OCI-LY7 (cell line): Measurements from ENCODE around the gene FTCDNL1. TPM values are rescaled to one million over a fixed set of nuclear protein-coding genes. Genes with fewer than 3 reads are reported as not detected.

ENCODE experiments used
- BruUV-seq: library from RNA; stranded (reverse); fragments of 400-500 nt; replicated peaks from 2 replicates; lab custom pipeline; 2021; lab: Mats Ljungman, UMichigan
- CTCF ChIA-PET: fragments of 300-600 bp; sonication (Branson Sonifier 250); formaldehyde crosslinking; loops from one replicate; lab custom pipeline; 2022; ENCODE audit warnings: antibody characterized with exemption; ENCODE audit not compliant: unreplicated experiment; lab: Charles Lee
- POLR2A ChIA-PET: fragments of 300-600 bp; sonication (Branson Sonifier 250); formaldehyde crosslinking; loops from one replicate; lab custom pipeline; 2022; ENCODE audit warnings: antibody characterized with exemption; lab: Charles Lee
- DNase-seq: peaks from one replicate; pipeline ENCODE4 v3.0.0-alpha.2; 2015; ENCODE audit warnings: low spot score
- H2AFZ ChIP-seq: fragments of 200-600 bp; sonication (generic), shearing (Covaris generic); 2 replicates; pipeline ENCODE4 v1.6.1; 2014; ENCODE audit warnings: mild to moderate bottlenecking, antibody characterized with exemption, low read length, moderate library complexity
- H3K27ac ChIP-seq: fragments of 200-600 bp; sonication (generic); 2 replicates; pipeline ENCODE4 v1.5.1; 2014; ENCODE audit warnings: mixed run types, low read depth, mild to moderate bottlenecking, moderate library complexity, low read length, inconsistent platforms; ENCODE audit not compliant: poor library complexity, severe bottlenecking
- H3K36me3 ChIP-seq: fragments of 200-600 bp; sonication (generic); 2 replicates; pipeline ENCODE4 v1.6.1; 2014; ENCODE audit warnings: mild to moderate bottlenecking, antibody characterized with exemption, low read length, moderate library complexity, mixed read lengths; ENCODE audit not compliant: insufficient read depth
- H3K4me1 ChIP-seq: fragments of 200-600 bp; sonication (generic); 2 replicates; pipeline ENCODE4 v1.5.1; 2014; ENCODE audit warnings: mild to moderate bottlenecking, low read length; ENCODE audit not compliant: insufficient read depth, poor library complexity, severe bottlenecking
- H3K4me2 ChIP-seq: fragments of 200-600 bp; sonication (generic); 2 replicates; pipeline ENCODE4 v1.6.1; 2014; ENCODE audit warnings: mild to moderate bottlenecking, low read length
- H3K4me3 ChIP-seq: fragments of 200-600 bp; sonication (generic); 2 replicates; pipeline ENCODE4 v1.5.1; 2014; ENCODE audit warnings: mild to moderate bottlenecking, low read depth, low read length; ENCODE audit not compliant: poor library complexity, severe bottlenecking
- H3K79me2 ChIP-seq: fragments of 200-600 bp; sonication (generic); 2 replicates; pipeline ENCODE4 v1.6.1; 2016; ENCODE audit warnings: low read depth, mild to moderate bottlenecking, low read length, moderate library complexity, mixed read lengths; ENCODE audit not compliant: insufficient read depth
- H3K9me2 ChIP-seq: fragments of 200-600 bp; sonication (generic); 2 replicates; pipeline ENCODE4 v1.6.1; 2016; ENCODE audit warnings: mild to moderate bottlenecking, low read length, mixed read lengths; ENCODE audit not compliant: insufficient read depth
- H3K9me3 ChIP-seq: fragments of 200-600 bp; sonication (generic); 2 replicates; pipeline ENCODE4 v1.6.1; 2014; ENCODE audit warnings: mild to moderate bottlenecking, mixed run types, low read length, mixed read lengths
- H4K20me1 ChIP-seq: fragments of 200-600 bp; sonication (generic); 2 replicates; pipeline ENCODE4 v1.6.1; 2014; ENCODE audit warnings: mild to moderate bottlenecking, antibody characterized with exemption, low read length, moderate library complexity, mixed read lengths; ENCODE audit not compliant: insufficient read depth
- EZH2phosphoT487 ChIP-seq: fragments of 200-600 bp; sonication (generic); IDR thresholded peaks from 2 replicates; pipeline ENCODE4 v1.6.1; 2018; ENCODE audit warnings: low read depth, borderline replicate concordance, mild to moderate bottlenecking, mixed run types, antibody characterized with exemption, low read length, moderate library complexity, mixed read lengths
- intact Hi-C: fragments of 100-400 bp; cut with micrococcal nuclease; formaldehyde crosslinking; loops from one replicate; pipeline ENCODE4 v1.10.0; 2022; ENCODE audit not compliant: unreplicated experiment
- total RNA-seq, 2 experiments: library from RNA; depleted of rRNA in 1 of 2; stranded (reverse); fragments of >200 nt in 1 of 2; shearing (Covaris generic) in 1 of 2; gene quantifications; 2 replicates each; pipeline ENCODE4 v1.2.3, GENCODE V29; 2014 to 2022
- TF ChIP-seq, protein P1 (sequence below): fragments of 200-600 bp; sonication (generic); conservative IDR thresholded peaks from 2 replicates; pipeline ENCODE4 v1.5.1; 2014; ENCODE audit warnings: mild to moderate bottlenecking, antibody characterized with exemption, low read length, moderate library complexity, mixed read lengths

The FTCDNL1 gene
- total RNA-seq, 2 experiments from 2014 or later = 0.40 to 0.54 TPM

- intact Hi-C loops = loop anchor here (10.0 kb wide), 2 partner anchors 150 to 260 kb away; no protein-coding TSS in a partner anchor
- H3K27ac ChIP-seq = no peak overlapping the region
Observed at GRCh38 chr2:199744724-199745123, 106.3 kb downstream of the FTCDNL1 start.

DNA sequence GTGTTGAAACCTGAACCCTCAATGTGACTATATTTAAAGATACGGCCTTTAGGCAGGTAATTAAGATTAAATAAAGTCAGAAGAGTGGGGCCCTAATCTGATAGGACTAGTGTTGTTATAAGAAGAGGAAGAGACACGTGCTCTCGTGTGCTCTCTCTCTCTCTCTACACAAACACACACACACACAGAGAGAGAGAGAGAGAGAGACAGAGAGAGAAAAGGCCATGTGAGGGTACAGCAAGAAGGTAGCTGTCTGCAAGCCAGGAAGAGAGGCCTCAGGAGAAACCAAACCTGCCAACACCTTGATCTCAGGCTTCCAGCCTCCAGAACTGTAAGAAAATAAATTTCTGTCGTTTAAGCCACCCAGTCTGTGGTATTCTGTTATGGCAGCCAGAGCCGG lies 106.7 kb downstream of the FTCDNL1 start:
- BruUV-seq = no TSS peak
- CTCF ChIA-PET = no interaction called here

More at GRCh38 chr2:199744724-199745123, 106.3 kb downstream of the FTCDNL1 start:
- H3K4me1 ChIP-seq = no peaks in the 10 kb centered on the region
- no peak for TF ChIP-seq EZH2phosphoT487
- TF ChIP-seq, protein P1, sequence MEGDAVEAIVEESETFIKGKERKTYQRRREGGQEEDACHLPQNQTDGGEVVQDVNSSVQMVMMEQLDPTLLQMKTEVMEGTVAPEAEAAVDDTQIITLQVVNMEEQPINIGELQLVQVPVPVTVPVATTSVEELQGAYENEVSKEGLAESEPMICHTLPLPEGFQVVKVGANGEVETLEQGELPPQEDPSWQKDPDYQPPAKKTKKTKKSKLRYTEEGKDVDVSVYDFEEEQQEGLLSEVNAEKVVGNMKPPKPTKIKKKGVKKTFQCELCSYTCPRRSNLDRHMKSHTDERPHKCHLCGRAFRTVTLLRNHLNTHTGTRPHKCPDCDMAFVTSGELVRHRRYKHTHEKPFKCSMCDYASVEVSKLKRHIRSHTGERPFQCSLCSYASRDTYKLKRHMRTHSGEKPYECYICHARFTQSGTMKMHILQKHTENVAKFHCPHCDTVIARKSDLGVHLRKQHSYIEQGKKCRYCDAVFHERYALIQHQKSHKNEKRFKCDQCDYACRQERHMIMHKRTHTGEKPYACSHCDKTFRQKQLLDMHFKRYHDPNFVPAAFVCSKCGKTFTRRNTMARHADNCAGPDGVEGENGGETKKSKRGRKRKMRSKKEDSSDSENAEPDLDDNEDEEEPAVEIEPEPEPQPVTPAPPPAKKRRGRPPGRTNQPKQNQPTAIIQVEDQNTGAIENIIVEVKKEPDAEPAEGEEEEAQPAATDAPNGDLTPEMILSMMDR = no peak
- no peaks in the 10 kb centered on the region for H3K36me3 ChIP-seq
- no peak overlapping the region for H3K4me2 ChIP-seq
- H4K20me1 ChIP-seq = no peaks in the 10 kb centered on the region
- ChIA-PET POLR2A (no interaction called here), CTCF (no interaction called here)
- H2AFZ ChIP-seq = no peak overlapping the region
- H3K4me3 ChIP-seq = no peak overlapping the region
- no TSS peak for BruUV-seq
- no peaks in the 10 kb centered on the region for H3K9me3 ChIP-seq
- DNase-seq = no peak
- no peaks in the 10 kb centered on the region for H3K79me2 ChIP-seq
- no peaks in the 10 kb centered on the region for H3K9me2 ChIP-seq

More for the DNA sequence above, 106.7 kb downstream of the FTCDNL1 start:
- H3K4me1 ChIP-seq = no peaks in the 10 kb centered on the region
- no peak overlapping the region for H3K27ac ChIP-seq
- no peaks in the 10 kb centered on the region for H4K20me1 ChIP-seq
- H3K4me2 ChIP-seq = no peak overlapping the region
- no peaks in the 10 kb centered on the region for H3K36me3 ChIP-seq
- no peak overlapping the region for H2AFZ ChIP-seq
- no peak overlapping the region for H3K4me3 ChIP-seq
- TF ChIP-seq EZH2phosphoT487 = no peak
- TF ChIP-seq, protein P1 = no peak
- H3K9me3 ChIP-seq = no peaks in the 10 kb centered on the region
- no peaks in the 10 kb centered on the region for H3K9me2 ChIP-seq
- POLR2A ChIA-PET = no interaction called here
- intact Hi-C loops = loop anchor here (10.0 kb wide), 2 partner anchors 149 to 259 kb away; no protein-coding TSS in a partner anchor
- no peak for DNase-seq
- H3K79me2 ChIP-seq = no peaks in the 10 kb centered on the region
